Retinal pigment epithelial cell (primary cell): Measurements from ENCODE around the gene UMAD1.
"Not testable (repeated sequence)": the region's sequence is repeated elsewhere in the genome, so short reads cannot be mapped to it uniquely, and the experiment has no call there.

ENCODE experiments used
- DNase-seq: peaks from one replicate; pipeline ENCODE4 v3.0.0-alpha.2; 2010; ENCODE audit warnings: low read depth
- H3K4me3 ChIP-seq: 2 replicates; pipeline ENCODE4 v1.5.1; 2011; ENCODE audit warnings: mild to moderate bottlenecking, low read length, control low read depth, moderate library complexity
- CTCF ChIP-seq: conservative IDR thresholded peaks from 2 replicates; pipeline ENCODE4 v1.5.1; 2011; ENCODE audit warnings: low read depth, low read length, control low read depth, inconsistent platforms

Gene UMAD1

GRCh38 chr7:7816084-7816483 is 175.5 kb downstream of the UMAD1 start:
- TF ChIP-seq CTCF, result no peak
- no peak overlapping the region for H3K4me3 ChIP-seq
- no peak for DNase-seq

GRCh38 chr7:7816816-7817536 is 176.4 kb downstream of the UMAD1 start:
- no peak for DNase-seq
- H3K4me3 ChIP-seq, result no peak overlapping the region
- no peak for TF ChIP-seq CTCF

- no peak for TF ChIP-seq CTCF
- DNase-seq, result no peak
- no peak overlapping the region for H3K4me3 ChIP-seq
These were observed 177.2 kb downstream of the UMAD1 start for GRCh38 chr7:7817748-7818147.

GRCh38 chr7:7818179-7818578 is 177.6 kb downstream of the UMAD1 start:
- DNase-seq, H3K4me3 ChIP-seq: not testable (repeated sequence)

- no peak overlapping the region for H3K4me3 ChIP-seq
- TF ChIP-seq CTCF, result no peak
- no peak for DNase-seq
These were observed 179.1 kb downstream of the UMAD1 start for GRCh38 chr7:7819442-7820247.

- no peak for DNase-seq
- no peak overlapping the region for H3K4me3 ChIP-seq
- no peak for TF ChIP-seq CTCF
These were observed 179.9 kb downstream of the UMAD1 start for GRCh38 chr7:7820409-7820808.

- no peak for TF ChIP-seq CTCF
- H3K4me3 ChIP-seq, result no peak overlapping the region
- no peak for DNase-seq
These were observed 180.4 kb downstream of the UMAD1 start for GRCh38 chr7:7820939-7821338.
